Panc1 (cell line): Measurements from ENCODE around the gene GPS1.

Experiments
- CTCF ChIP-seq: fragments of 450-650 bp; IDR thresholded peaks from 2 replicates; pipeline ENCODE4 v1.5.1; 2017; ENCODE audit warnings: mild to moderate bottlenecking
- REST ChIP-seq, 2 experiments: IDR thresholded peaks; 2 replicates each; pipeline ENCODE4 v1.6.1; 2011 to 2012; ENCODE audit warnings: low read depth in 2 of 2, control low read depth in 1 of 2, low read length in 1 of 2, mild to moderate bottlenecking in 1 of 2, moderate library complexity in 1 of 2; ENCODE audit not compliant: insufficient read depth in 1 of 2

- TF ChIP-seq CTCF (no peak; the same call in 1 of the 2 replicates), REST (IDR thresholded peaks at IDR 0.05; ENCODE audit: insufficient read depth in 1 of 2, low read depth in 2 of 2, low read length in 1 of 2) (no peak)
Observed at GRCh38 chr17:82058230-82058854, 6.6 kb downstream of the GPS1 start.
